ENCODE measurements around the gene SPTBN2.

DNA sequence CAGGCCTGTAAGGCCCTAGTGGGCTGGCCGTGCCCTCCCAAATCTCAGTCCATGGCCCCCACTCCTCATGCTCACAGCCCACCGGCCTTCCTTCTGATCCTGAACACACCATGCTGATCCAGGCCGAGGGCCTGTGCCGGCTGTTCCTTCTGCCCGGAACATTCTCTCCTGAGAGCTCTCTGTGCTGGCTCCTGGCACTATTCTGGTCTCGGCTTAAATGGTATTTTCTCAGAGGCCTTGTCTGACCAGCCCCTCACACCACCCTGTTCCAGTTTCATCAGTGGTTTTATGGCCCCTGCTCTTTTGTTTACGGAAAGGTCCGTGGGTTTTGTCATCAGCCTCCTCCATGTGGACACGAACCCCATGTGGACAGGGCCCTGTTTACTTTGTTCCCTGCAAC, 22.0 kb downstream of the SPTBN2 start:
- TF ChIP-seq POLR2AphosphoS5 (IDR thresholded peaks at IDR 0.05; ENCODE audit: low read depth, low read length) (no peak), POLR2A (IDR thresholded peaks at IDR 0.05; ENCODE audit: low read depth, low read length) (no peak)
